DMS153 treated with DMSO at 0.1 percent for 48 hours (cell line): ENCODE results near the gene CSH2.
"Not testable (repeated sequence)": the region's sequence is repeated elsewhere in the genome, so short reads cannot be mapped to it uniquely, and the experiment has no call there.

Source experiments
- DNase-seq: peaks from one replicate; lab custom pipeline; 2025; ENCODE audit not compliant: unreplicated experiment; lab: John Stamatoyannopoulos, UW

The CSH2 gene

GRCh38 chr17:63873577-63873976 is at the start of gene CSH2:
TSS of gene CSH2 (minus strand) at chr17:63873677. CDS start at chr17:63873614, 63 bp downstream.
- DNase-seq: not testable (repeated sequence)

- not testable (repeated sequence) for DNase-seq
These were observed 48.9 kb upstream of the CSH2 start for GRCh38 chr17:63922402-63922801.

- DNase-seq: not testable (repeated sequence)
These were observed 47.3 kb upstream of the CSH2 start for GRCh38 chr17:63920779-63921178.

- not testable (repeated sequence) for DNase-seq
These were observed 46.6 kb upstream of the CSH2 start for GRCh38 chr17:63920050-63920449.

DNA sequence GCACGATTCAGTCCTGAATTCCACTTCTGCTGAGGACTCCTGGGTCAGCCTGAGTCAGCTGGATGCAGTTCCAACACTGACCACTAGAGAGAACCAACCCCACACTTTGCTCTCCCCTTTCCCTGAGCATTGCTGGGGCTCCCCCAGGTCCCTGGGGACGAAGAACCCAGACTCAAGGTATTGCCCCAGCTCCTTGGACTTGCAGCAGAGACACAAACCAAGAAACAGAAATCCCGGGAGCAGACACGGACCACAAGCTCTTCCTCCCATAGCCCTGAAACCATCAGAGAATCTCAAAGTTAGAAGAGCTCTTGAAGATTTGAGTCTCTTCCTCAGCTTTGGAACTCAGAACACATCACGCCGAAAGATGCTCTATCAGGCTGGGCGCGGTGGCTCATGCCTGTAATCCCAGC is 45.8 kb upstream of the CSH2 start:
- peak; percentile 24 for DNase-seq

GRCh38 chr17:63918789-63919305 is 45.4 kb upstream of the CSH2 start, which contains the start of gene GH1:
TSS of gene GH1 (minus strand) at chr17:63918839. CDS start at chr17:63918776, 63 bp downstream.
- DNase-seq: not testable (repeated sequence)

GRCh38 chr17:63918305-63918704 is 44.8 kb upstream of the CSH2 start:
- no peak for DNase-seq

DNA sequence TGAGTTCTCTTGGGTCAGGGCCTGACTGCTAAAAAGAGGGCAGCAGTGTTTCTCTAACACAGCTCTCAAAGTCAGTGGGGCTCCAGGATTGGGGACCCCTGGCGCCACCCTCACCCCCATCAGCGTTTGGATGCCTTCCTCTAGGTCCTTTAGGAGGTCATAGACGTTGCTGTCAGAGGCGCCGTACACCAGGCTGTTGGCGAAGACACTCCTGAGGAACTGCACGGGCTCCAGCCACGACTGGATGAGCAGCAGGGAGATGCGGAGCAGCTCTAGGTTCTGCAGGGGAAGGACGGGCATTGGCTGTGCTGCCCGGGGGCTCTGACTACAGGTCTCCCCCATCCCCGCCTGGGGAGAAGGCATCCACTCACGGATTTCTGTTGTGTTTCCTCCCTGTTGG is 44.2 kb upstream of the CSH2 start:
- no peak for DNase-seq

DNA sequence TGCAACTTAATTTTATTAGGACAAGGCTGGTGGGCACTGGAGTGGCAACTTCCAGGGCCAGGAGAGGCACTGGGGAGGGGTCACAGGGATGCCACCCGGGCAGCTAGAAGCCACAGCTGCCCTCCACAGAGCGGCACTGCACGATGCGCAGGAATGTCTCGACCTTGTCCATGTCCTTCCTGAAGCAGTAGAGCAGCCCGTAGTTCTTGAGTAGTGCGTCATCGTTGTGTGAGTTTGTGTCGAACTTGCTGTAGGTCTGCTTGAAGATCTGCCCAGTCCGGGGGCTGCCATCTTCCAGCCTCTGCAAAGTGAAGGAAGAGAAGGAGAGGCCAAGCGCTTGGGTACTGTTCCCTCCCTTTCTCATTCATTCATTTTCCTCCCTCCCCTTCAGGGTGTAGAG is 43.7 kb upstream of the CSH2 start:
- DNase-seq: not testable (repeated sequence)

DNA sequence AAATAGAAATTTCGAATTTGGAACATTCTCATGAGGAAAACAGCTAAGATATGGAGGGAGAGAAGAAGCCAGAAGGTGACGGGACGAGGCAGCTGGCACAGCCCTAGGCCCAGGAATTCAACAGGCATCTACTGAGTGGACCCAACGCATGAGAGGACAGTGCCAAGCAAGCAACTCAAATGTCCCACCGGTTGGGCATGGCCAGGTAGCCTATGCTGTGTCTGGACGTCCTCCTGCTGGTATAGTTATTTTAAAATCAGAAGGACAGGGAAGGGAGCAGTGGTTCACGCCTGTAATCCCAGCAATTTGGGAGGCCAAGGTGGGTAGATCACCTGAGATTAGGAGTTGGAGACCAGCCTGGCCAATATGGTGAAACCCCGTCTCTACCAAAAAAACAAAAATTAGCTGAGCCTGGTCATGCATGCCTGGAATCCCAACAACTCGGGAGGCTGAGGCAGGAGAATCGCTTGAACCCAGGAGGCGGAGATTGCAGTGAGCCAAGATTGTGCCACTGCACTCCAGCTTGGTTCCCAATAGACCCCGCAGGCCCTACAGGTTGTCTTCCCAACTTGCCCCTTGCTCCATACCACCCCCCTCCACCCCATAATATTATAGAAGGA is 43.2 kb upstream of the CSH2 start:
- DNase-seq: no peak

GRCh38 chr17:63915753-63916152 is 42.3 kb upstream of the CSH2 start:
- not testable (repeated sequence) for DNase-seq

DNA sequence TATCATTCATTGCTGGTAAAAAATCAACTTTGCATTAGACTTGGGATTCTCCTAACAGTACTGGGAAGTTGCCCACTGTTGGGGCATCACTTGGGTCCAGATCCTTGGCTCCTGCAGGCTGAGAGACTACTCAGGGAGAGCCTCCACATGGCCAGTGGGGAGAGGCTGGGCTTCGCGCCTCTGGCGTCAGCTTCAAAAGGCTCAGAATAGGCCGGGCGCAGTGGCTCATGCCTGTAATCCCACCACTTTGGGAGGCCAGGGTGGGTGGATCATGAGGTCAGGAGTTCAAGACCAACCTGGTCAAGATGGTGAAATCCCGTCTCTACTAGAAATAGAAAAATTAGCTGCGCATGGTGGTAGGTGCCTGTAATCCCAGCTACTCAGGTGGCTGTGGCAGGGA is 41.0 kb upstream of the CSH2 start:
- no peak for DNase-seq

DNA sequence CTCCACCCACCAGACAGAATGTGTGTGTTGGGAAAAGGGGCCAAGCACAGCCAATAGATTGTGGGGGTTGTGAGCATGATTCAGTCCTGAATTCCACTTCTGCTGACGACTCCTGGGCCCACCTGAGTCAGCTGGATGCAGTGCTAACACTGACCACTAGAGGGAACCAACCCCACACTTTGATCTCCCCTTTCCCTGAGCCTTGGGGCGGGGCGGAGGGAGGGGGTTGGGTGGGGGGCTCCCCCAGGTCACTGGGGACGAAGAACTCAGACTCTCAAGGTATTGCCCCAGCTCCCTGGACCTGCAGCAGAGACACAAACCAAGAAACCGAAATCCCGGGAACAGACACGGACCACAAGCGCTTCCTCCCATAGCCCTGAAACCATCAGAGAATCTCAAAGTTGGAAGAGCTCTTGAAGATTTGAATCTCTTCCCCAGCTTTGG is 38.2 kb upstream of the CSH2 start:
- DNase-seq: no peak

GRCh38 chr17:63911041-63911635 is 37.7 kb upstream of the CSH2 start, which contains the start of gene CSHL1:
TSS of gene CSHL1 (minus strand) at chr17:63911258. CDS start at chr17:63911196, 62 bp downstream.
- no peak for DNase-seq

GRCh38 chr17:63910096-63910495 is 36.6 kb upstream of the CSH2 start:
- no peak for DNase-seq

GRCh38 chr17:63909586-63909985 is 36.1 kb upstream of the CSH2 start:
- not testable (repeated sequence) for DNase-seq

- DNase-seq: not testable (repeated sequence)
These were observed 33.8 kb upstream of the CSH2 start for GRCh38 chr17:63907161-63907778.

DNA sequence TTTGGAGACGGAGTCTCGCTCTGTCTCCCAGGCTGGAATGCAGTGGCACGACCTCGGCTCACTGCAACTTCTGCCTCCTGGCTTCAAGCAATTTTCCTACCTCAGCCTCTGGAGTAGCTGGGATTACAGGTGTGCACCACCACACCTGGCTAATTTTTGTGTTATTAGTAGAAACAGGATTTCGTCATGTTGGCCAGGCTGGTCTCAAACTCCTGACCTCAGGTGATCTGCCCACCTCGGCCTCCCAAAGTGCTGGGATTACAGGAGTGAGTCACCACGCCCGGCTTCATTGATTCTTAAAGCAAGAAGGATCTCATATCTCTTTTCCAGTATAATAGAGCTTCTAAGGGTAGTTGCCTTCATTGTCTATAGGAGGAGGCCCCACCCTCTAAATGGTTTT is 31.3 kb upstream of the CSH2 start:
- not testable (repeated sequence) for DNase-seq

DNA sequence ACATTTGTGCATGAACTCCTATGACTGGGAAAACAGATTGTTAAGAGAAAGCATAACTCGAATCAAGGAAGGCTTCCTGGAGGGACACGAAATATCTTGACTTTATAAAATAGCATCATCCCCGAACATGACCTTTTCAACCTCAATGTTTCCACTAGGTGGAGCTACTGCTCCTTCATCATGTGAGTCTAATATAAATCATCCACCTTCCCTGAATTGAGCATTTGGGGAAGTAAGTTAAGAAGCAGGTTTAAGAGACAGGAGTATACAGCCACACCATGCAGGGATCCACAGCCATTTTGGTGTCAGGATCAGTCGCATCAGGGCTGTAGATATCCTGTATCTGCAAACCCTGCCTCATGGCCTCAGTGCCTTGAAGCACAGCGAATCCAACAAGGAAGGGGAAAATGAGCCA is 30.3 kb upstream of the CSH2 start:
- DNase-seq: not testable (repeated sequence)

DNA sequence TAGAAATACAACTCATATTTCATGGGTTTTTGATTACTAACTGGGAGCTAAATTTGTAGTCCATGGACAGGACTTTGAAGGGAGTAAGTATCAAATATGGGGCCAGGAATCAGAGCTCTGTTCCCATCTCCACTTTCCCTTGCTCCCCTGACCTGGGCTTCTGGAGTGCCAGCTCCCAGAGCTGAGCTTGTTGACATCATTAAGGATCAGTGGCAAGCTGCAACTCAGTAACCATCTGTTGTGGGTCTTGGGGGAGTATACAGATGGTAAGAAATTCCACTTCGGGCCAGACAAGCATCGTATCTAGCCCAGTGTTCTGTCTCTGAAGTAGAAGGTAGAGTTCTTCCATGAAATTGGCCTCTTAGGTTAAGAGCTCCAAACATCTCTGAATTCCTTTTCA is 28.5 kb upstream of the CSH2 start:
- not testable (repeated sequence) for DNase-seq

- DNase-seq: not testable (repeated sequence)
These were observed 25.7 kb upstream of the CSH2 start for GRCh38 chr17:63898899-63899798.
